Uterus (tissue), 4 donors: ENCODE data around the gene SGPP2. TPM values are rescaled to one million over a fixed set of nuclear protein-coding genes. Genes with fewer than 3 reads are reported as not detected.

Experiments used
- DNase-seq, 2 donors: peaks; one replicate each; pipeline ENCODE4 v3.0.0-alpha.2; 2019 to 2020
- H3K27ac ChIP-seq, 2 donors: fragments of 200-600 bp; sonication (generic); 1 replicate in 1 of 2; 2 replicates in 1 of 2; pipeline ENCODE4 v1.5.1; 2016 to 2018
- H3K27me3 ChIP-seq, 2 donors: fragments of 200-600 bp; sonication (generic); one replicate each; pipeline ENCODE4 v1.5.1; 2018 to 2019; ENCODE audit warnings: control low read depth in 1 of 2
- H3K36me3 ChIP-seq, 2 donors: fragments of 200-600 bp; sonication (generic); one replicate each; pipeline ENCODE4 v1.5.1; 2019; ENCODE audit warnings: control low read depth in 1 of 2
- H3K4me1 ChIP-seq, 2 donors: fragments of 200-600 bp; sonication (generic); one replicate each; pipeline ENCODE4 v1.5.1; 2018 to 2019; ENCODE audit warnings: control low read depth in 1 of 2
- H3K4me3 ChIP-seq, 2 donors: fragments of 200-600 bp; sonication (generic); 1 replicate in 1 of 2; 2 replicates in 1 of 2; pipeline ENCODE4 v1.5.1; 2018 to 2019; ENCODE audit warnings: mild to moderate bottlenecking in 1 of 2
- H3K9me3 ChIP-seq, 2 donors: fragments of 200-600 bp; sonication (generic); one replicate each; pipeline ENCODE4 v1.5.1; 2019; ENCODE audit warnings: control low read depth in 1 of 2
- CTCF ChIP-seq, 4 experiments: fragments of 200-600 bp in 2 of 4; fragments of 450-650 bp in 2 of 4; sonication (generic) in 2 of 4; IDR thresholded peaks; one replicate each; pipeline ENCODE4 v1.5.1; 2016 to 2019; ENCODE audit warnings: antibody characterized with exemption in 4 of 4, mild to moderate bottlenecking in 2 of 4, moderate library complexity in 1 of 4
- POLR2A ChIP-seq, 2 donors: fragments of 450-650 bp; IDR thresholded peaks; one replicate each; pipeline ENCODE4 v1.6.1; 2016; ENCODE audit warnings: antibody characterized with exemption in 2 of 2, mild to moderate bottlenecking in 1 of 2, moderate library complexity in 1 of 2
- intact Hi-C: fragments of 100-400 bp; cut with DNase I; formaldehyde crosslinking; loops from one replicate; pipeline ENCODE4 v1.15.1; 2023; ENCODE audit warnings: low total_unique reads
- total RNA-seq, 4 donors: library from RNA; depleted of rRNA in 3 of 4; stranded (reverse); fragments of >200 nt in 3 of 4; gene quantifications; one replicate each; pipeline versions ENCODE4 v1.1.0 to v1.2.4, GENCODE V29; 2014 to 2023
- donor health status: DM: yes; HTN: yes; CAD: no.

Gene SGPP2
- total RNA-seq, 4 donors from 2014 or later, result under 0.01 to 8.6 (median 4.2) TPM; not detected in 1

GRCh38 chr2:222421626-222422025 lies 2.7 kb upstream of the SGPP2 start:
- no peaks in the 10 kb centered on the region for H3K36me3 ChIP-seq
- no peak overlapping the region for H3K27ac ChIP-seq
- intact Hi-C loops, result no loop called here
- H3K27me3 ChIP-seq, result peaks cover 9 to 18% of the 10 kb centered on the region in 2 donors
- no peak for DNase-seq
- no peak overlapping the region for H3K4me3 ChIP-seq
- no peaks in the 10 kb centered on the region for H3K9me3 ChIP-seq
- no peak for TF ChIP-seq POLR2A (IDR thresholded peaks at IDR 0.05)
- TF ChIP-seq CTCF (IDR thresholded peaks at IDR 0.05), result no peak
- H3K4me1 ChIP-seq, result peaks cover 0 to 7% of the 10 kb centered on the region in 2 donors

DNA sequence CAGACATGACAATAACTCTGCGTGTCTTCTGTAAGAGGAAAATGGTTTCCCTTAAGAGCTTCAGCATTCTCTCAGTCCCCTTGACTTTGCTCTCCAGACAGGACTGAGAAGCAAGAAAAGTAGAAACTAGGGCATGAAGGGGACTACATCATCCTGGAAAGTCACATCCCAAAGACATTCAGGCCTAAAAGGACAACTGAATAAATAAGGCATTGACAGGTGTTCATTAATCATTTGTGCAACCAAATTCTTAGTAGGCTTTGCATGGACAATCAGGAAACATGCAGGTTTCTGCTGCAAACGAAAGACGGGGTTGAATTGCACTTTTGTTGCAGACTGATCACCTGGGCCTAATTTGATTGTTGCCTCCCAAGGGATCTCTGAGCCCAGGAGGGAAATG lies 1.2 kb upstream of the SGPP2 start:
- H3K4me3 ChIP-seq, result no peak overlapping the region

DNA sequence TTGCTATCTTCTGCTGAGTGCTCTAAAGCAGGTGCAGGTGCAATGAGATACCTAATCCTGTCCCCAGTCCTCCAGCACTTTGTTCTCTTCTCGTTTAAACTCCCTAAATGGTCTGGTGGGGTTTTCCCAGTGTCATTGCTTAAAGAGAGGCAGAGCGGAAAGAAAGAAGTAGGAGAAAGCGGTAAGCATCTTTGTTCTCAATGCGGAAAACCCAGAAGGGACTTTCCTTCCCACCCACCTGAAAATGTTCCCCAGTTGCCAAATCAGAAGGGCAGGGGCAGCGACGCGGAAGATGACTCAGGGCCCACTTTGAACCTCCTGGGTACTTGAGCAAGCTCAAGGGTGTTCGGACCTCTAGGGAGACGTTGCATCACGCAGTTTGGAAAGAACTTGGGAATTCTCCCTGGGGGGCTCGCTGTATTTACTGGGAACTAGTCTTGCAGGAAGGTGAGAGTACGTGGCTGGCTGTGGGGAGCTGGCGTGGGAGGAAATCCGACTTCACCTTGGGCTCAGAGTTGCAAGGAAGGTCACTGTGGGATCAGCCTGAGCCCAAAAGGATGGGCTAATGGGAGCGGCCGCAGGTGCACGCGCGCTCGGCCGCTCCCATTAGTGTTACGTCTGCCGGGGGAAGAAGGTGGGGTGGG lies 589 bp upstream of the SGPP2 start:
- DNase-seq, result no peak
- Histone ChIP-seq H3K27me3 (peaks cover 9 to 18% of the 10 kb centered on the region in 2 donors), H3K4me1 (peaks cover 0 to 7% of the 10 kb centered on the region in 2 donors), H3K4me3 (peak overlapping the region in 1 of 2 donors; percentile 53), H3K9me3 (no peaks in the 10 kb centered on the region), H3K27ac (no peak overlapping the region), H3K36me3 (no peaks in the 10 kb centered on the region)
- TF ChIP-seq CTCF (IDR thresholded peaks at IDR 0.05) (no peak), POLR2A (IDR thresholded peaks at IDR 0.05) (no peak)
- intact Hi-C loops, result no loop called here

More for the DNA sequence above, 1.2 kb upstream of the SGPP2 start:
- intact Hi-C loops, result no loop called here
- Histone ChIP-seq H3K36me3 (no peaks in the 10 kb centered on the region), H3K27me3 (peaks cover 9 to 18% of the 10 kb centered on the region in 2 donors), H3K4me1 (peaks cover 0 to 7% of the 10 kb centered on the region in 2 donors), H3K9me3 (no peaks in the 10 kb centered on the region), H3K27ac (no peak overlapping the region)
- no peak for TF ChIP-seq POLR2A (IDR thresholded peaks at IDR 0.05)
- TF ChIP-seq CTCF (IDR thresholded peaks at IDR 0.05), result no peak
- no peak for DNase-seq

DNA sequence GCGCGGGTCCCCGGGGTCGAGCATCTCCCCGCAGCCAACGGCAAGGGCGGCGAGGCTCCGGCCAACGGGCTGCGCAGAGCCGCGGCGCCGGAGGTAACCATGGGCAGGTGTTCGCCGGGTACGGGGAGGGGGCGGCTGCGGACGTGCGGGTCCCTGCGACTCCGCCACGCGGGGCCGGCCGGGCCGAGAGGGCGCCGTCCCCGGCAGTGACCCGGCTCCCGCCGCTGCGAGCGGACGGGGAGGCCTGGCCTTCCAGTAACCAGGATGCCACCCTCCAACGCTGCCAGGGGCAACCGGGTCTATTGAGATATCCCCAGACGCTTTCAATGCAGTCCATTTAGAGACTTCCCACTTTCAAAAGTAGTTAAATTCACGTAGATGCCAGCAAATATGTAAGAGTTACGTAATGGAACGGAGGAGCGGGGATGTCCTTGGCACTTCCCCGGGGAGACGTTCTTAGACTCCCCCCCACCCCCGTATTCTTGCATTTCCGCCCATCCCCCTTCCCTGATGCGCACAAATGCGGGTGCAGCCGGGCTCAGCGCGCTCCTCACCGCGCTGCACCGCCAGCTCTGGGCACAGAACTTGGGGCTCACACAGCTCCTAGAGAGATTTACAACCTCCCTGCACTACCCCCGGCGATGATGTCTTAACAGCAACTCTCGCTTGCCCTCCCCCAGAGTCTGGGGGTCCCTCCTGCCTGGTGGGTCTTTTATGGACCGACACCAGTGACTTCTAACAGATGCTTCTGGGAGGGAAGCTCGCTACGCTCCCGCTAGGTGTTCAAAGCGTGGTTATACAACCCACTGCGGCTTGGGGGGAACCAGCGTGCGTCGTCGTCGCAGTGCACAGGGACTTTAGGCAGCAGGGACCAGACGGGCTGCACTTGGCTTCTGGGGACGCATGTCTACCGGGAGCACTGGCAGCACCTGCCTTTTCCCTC lies 657 bp downstream of the SGPP2 start:
- peak overlapping the region in 1 of 2 donors; percentile 53 for H3K4me3 ChIP-seq
- H3K27me3 ChIP-seq, result peaks cover 9 to 18% of the 10 kb centered on the region in 2 donors
- H3K9me3 ChIP-seq, result no peaks in the 10 kb centered on the region
- peaks cover 0 to 7% of the 10 kb centered on the region in 2 donors for H3K4me1 ChIP-seq
- H3K36me3 ChIP-seq, result no peaks in the 10 kb centered on the region
- H3K27ac ChIP-seq, result no peak overlapping the region
- no peak for TF ChIP-seq POLR2A (IDR thresholded peaks at IDR 0.05)
- TF ChIP-seq CTCF (IDR thresholded peaks at IDR 0.05), result no peak
- intact Hi-C loops, result no loop called here
- no peak for DNase-seq
